DMS 273 treated with DMSO at 0.1 percent for 48 hours (cell line): Measurements from ENCODE around the gene ROBO3.

Source experiments
- DNase-seq: peaks from one replicate; lab custom pipeline; 2025; lab: John Stamatoyannopoulos, UW

The ROBO3 gene, protein sequence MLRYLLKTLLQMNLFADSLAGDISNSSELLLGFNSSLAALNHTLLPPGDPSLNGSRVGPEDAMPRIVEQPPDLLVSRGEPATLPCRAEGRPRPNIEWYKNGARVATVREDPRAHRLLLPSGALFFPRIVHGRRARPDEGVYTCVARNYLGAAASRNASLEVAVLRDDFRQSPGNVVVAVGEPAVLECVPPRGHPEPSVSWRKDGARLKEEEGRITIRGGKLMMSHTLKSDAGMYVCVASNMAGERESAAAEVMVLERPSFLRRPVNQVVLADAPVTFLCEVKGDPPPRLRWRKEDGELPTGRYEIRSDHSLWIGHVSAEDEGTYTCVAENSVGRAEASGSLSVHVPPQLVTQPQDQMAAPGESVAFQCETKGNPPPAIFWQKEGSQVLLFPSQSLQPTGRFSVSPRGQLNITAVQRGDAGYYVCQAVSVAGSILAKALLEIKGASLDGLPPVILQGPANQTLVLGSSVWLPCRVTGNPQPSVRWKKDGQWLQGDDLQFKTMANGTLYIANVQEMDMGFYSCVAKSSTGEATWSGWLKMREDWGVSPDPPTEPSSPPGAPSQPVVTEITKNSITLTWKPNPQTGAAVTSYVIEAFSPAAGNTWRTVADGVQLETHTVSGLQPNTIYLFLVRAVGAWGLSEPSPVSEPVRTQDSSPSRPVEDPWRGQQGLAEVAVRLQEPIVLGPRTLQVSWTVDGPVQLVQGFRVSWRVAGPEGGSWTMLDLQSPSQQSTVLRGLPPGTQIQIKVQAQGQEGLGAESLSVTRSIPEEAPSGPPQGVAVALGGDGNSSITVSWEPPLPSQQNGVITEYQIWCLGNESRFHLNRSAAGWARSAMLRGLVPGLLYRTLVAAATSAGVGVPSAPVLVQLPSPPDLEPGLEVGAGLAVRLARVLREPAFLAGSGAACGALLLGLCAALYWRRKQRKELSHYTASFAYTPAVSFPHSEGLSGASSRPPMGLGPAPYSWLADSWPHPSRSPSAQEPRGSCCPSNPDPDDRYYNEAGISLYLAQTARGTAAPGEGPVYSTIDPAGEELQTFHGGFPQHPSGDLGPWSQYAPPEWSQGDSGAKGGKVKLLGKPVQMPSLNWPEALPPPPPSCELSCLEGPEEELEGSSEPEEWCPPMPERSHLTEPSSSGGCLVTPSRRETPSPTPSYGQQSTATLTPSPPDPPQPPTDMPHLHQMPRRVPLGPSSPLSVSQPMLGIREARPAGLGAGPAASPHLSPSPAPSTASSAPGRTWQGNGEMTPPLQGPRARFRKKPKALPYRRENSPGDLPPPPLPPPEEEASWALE (N-terminal part only)

DNA sequence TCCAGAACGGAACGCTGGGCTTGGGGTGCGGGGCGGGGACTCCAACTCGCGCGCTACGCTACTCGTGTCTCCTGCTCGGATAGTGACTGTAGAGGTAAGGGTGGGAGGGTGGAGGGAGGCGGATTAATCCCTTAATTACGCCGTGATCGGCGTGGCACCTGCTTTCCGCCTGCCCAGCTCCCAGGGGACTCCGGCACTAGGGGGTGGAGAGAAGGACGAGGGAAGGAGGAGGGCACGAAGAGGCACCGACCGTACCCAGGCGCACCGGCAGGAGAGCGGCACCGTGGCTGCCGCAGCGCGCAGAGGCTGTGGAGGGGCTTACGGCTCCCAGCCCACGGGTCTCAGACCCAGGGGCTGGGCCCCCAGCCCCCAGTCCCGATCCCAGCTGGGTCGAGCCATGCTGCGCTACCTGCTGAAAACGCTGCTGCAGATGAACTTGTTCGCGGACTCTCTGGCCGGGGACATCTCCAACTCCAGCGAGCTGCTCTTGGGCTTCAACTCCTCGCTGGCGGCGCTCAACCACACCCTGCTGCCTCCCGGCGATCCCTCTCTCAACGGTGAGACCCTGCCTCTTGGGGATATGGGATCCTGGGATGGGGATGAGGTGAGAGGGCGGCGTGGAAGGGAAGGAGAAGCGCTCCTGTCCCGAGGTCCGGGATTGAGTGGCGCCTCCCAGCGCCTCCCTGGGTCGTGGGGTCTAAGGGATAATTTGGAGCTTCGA, at the start of gene ROBO3:
Gene ROBO3, plus strand, starts transcription at position 252 of the 721 bp plus-strand sequence. Its CDS starts 146 bp downstream, at position 398.
- no peak for DNase-seq

DNA sequence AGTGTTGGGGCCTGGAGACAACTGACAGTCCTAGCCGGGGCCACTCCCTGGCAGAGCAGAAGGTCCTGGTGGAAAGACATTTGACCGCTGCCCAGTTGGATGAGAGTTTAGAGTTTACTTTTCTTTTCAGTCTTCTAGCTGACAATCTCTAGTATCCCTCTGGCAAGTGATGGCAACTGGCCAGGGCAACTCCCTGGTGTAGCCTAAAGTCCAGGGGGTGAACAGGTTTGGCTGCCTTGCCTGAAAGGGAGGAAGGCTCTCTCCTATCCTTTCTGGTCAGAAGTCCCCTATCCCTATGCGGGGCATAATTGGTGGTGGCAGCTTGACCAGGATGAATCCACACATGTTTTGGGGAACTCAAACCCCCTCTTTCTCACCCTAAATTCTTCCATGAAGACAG, 48.2 kb upstream of the ROBO3 start:
- no peak for DNase-seq

DNA sequence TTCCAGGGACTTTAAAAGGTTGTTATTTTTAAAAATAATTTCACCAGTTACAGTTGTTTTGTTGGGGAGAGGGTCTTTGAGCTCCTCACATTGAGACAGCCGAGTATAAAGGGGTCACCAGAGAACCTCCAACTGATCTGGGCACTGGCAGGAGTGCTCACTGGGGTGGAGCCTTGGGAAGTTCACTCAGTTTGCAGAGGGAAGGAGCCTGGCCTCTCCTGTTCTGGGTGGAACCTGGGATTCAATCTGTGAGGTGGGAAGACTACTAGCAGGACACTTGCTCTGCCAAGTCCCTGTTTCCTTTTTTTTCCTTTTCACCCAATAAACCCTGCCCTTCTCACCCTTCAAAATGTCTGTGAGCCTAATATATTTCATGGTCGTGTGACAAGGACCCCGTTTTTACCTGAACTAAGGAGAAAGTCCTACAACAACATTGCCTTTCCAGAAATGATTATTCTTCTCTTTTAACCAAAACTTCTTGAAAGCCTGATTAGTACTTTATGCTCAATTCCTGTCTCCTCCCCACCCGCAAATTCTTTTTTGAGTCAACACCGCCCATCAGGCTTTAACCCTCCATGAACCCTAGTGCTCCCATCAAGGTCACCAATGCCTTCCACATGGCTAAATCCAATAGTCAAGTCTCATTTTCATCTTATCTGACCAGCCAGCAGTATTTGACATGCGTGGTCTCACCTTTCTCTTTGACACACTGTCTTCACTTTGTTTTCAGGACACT, 43.1 kb upstream of the ROBO3 start:
- no peak for DNase-seq

DNA sequence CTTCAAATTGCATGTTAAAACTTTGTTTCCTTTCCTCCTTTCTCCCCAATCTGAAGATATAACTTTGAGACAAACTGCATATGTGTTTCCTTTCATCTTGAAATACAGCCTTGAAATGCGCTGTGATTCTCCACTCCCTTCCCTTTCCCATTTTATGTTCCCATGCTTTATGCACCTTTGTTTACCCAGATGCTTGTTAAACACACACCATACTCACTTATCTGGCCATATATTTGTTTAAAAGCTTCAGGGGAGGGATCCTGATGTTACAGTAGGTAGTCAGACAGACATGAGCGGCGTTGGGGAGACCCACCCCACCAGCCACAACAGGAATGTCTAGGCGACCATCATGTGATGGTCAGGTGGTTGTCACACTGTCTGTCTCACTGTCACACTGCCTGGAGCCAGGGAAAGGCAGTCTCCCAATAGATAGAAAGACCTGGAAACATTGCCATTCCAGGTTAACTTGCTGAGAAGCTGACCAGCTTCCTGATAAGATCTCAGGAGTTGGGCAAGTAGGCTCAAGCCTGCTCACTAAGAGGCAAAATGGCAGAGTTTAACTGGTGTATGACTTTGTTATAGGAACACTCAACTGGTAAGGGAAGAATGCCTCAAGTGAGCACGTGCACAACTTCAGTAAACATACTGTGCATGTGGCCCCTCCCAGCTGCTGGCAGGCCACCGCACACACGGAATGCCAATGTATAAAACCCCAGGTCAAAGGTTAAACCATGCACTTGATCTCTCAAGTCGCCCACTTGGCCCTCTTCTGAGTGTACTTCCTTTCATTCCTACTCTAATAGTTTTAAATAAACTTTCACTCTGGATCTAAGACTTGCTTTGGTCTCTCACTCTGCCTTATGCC, 41.5 kb upstream of the ROBO3 start:
- DNase-seq: no peak

DNA sequence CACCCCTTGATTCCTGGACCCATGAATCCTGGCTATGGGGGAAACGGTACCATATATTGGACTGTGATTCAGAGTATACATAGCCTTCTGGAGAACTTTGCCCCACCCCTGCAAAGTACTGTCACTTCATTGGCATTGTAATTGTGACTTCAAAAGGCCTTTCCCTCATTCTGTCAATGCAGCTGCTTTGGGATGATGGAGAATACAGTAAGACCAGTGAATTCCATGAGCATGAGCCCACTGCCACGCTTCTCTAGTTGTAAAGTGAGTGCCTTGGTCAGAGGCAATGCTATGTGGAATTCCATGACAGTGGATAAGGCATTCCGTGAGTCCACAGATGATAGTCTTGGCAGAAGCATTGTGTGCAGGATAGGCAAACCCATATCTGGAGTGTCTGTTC, 39.4 kb upstream of the ROBO3 start:
- no peak for DNase-seq

DNA sequence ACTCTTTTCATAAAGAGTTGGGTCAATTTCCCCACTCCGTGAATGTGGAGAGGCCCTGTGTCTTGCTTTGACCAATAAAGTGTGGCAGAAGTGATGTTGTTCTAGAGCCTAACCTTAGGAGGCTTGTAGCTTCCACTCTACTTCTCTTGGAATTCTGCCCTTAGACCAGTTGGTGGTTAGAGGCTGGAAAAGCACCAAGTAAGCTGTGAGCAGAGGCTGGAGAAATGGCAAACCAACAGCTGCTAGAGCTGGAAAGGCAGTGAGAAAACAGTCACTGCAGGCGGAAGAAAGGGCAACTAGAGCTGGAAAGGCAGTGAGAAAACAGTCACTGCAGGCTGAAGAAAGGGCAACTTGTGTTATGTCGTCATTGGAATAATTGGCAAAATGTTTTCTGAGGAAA, 35.2 kb upstream of the ROBO3 start:
- peak; percentile 62 for DNase-seq

DNA sequence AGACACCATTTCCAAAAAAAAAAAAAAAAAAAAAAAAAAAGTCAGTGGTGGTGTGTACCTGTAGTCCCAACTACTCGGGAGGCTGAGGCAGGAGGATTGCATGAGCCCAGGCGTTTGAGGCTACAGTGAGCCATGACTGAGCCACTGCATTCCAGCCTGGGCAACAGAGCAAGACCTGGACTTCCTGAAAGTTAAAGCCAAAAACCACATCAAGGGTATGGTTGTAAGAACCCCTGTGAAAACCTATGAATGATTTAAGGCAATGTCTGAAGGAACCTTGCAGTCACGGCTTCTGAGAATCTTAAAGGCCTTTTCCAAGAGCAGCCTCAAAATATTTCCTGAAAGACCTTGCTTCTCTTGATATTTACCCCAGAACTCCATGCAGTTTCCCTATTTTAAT, 34.5 kb upstream of the ROBO3 start:
- no peak for DNase-seq

DNA sequence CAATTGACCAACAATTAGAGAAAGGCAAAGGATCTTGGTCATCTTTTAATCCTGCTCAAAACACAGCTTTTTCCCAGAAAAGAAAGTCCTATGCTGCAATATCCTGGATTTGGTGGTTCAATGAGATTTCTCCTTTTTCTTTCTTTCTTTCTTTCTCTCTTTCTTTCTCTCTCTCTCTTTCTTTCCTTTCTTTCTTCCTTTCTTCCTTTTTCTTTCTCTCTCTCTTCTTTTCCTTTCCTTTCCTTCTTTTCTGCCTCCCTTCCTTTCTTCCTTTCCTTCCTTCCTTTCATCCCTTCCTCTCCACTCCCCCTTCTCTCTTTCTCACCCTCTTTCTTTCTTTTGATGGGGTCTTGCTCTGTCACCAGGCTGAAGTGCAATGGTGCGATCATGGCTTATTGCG, 33.3 kb upstream of the ROBO3 start:
- no peak for DNase-seq

DNA sequence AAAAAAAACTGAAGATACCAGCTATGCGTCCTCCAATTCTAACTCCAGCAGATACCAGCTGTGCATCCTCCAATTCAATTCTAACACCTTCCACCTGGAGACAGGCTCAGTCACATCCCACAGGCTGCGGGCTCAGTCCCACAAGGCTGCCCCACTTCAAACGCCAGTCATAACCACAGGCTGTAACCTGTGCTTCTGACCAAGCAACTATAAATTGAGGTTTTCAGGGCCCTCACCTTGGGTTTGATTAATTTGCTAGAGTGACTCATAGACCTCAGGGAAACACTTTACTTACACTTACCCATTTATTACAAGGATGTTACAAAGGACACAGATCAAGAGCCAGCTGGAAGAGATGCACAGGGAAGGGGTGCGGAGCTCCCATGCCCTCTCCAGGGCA, 32.7 kb upstream of the ROBO3 start:
- no peak for DNase-seq

DNA sequence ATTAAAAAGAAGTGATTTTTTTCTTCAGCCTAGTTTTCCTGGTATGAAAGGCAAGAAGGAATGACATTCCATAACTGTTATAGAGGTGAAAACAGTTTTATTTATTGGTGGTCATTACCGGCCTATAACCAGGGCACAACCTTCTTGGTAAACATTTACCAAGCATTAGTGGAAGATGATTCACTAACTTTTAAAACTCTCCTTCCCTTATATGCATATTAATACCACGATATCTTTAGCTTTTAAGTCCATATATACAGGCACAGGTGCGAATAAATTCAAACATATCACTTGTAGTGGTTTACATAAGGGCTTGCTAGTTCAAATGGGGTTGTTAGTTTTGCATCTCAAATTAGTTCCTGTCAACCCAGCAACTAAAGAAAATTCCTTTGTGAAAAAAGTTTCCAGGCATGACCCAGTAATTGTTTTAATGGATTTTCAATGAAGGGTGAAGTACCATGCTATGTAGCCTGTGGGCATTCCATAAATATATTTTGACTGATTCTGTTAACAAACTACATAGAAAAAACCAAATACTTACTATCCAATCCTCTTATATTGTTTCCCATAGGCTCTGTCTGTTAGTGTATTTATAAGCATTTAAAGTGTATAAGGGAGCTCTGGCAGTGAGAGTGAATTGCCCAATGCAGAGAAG, 30.6 kb upstream of the ROBO3 start:
- no peak for DNase-seq

DNA sequence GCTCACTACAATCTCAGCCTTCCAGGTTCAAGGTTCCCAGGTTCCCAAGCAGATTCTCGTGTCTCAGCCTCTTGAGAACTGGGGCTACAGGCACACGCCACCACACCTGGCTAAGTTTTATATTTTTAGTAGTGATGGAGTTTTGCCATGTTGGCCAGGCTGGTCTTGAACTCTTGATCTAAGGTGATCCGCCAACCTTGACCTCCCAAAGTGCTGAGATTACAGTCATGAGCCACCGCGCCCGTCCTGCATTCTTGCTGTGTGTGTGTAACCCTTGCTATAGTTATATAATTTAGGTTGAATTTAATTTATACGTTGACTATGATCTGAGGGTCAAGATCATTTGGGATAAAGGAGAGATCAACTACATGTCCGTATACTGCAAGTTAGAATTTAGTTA, 29.3 kb upstream of the ROBO3 start:
- DNase-seq: no peak

DNA sequence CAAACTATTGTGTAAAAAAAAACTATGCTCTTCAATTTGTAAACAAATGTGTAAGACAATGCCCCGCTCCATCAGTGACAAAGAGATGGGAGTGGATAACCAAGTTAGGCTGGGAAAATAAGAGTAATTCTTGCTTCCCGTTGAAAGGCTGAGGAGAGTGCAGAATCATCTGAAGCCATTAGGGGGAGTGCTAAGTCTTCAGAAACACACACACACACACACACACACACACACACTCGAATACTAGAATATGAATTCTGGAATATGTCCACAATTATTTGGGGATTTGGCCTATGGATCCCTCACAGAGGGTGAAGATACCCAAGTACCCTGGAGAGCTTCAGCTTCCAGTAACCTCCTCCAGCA, 27.8 kb upstream of the ROBO3 start:
- peak; percentile 77 for DNase-seq

DNA sequence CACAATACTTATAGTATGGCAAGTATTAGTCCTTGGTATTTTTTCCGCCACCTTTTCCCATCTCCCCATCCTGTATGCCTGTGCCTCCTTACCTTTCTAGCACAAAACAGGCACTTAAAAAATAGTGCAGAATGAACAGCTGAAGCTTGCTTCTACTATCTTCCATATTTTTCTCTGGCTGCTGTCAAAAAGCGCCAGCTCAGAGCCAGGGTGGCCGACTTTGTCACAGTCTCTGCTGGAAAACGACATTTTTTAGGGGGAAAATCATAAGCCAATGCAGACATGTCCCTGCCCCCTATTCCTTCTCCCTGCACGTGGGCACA, 26.5 kb upstream of the ROBO3 start:
- DNase-seq: no peak

DNA sequence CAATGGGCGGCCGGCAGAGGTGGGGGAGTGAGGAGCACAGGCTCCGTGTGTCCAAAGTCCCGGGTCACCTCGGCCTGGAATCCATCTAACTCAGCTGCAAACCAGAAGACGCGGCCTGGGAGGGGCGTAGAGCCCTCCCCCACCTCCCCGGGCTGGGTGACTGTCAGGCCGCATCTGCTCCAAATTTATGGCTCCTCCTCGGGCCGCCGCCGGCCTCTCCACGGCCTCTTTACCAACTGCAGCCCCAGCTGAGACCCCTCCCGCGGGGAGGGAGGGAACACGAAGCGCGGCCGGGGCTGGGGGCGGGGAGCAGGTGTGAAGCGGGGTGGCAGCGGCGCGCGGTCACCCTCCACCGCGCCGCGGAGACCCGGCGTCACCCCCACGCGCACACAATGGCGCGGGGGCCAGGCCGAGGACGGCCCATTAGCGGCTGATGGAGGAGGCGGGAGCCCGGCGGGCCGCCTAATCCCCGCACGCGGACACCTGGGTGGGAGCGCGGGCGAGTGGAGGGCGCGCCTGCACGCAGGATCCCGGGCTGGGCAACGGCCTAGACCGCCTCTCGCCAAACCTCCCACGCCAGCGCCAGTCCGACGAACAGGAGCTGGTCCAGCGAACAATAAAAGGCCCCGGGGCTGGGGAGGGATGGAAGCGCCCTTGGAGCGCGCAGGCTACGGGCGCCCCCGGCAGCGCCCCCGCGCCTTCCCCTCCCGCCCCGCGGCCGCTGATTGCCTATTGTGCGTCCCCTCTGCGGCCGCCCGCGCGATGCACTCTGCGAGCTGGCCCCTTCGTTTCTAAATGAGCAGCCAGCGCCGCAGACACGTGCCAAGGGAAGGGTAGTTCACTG, 25.9 kb upstream of the ROBO3 start:
- DNase-seq: no peak

DNA sequence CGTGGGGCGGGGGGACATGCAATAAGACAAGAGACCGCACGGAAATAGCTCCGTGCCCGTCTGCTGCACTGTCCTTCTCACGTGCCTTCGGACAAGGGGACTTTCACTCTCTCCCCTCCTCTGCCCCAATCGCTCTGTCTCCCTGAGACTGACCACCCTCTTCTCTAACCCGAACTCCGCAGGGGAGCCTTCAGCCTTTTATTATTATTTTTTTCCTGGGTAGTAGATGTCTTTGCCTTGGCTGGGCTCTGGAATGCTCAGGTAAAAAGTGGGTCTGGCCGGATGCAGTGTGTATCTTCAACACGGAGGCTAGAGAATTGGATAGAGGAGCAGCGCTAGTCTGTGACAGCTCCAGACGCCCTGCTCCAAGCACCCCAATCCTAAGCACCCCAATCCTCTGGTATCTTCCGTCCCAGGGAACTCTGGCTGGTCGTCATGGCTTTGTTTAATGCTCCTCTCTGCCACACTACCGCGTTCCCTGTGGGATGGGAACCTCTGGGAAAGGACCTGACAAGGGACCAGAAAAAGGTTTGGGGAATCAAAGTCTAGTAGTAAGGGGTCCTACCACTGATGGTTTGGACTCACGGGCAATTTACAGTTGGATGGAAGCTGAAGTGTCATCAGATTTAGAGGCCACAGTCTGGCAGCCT, 25.1 kb upstream of the ROBO3 start:
- no peak for DNase-seq

DNA sequence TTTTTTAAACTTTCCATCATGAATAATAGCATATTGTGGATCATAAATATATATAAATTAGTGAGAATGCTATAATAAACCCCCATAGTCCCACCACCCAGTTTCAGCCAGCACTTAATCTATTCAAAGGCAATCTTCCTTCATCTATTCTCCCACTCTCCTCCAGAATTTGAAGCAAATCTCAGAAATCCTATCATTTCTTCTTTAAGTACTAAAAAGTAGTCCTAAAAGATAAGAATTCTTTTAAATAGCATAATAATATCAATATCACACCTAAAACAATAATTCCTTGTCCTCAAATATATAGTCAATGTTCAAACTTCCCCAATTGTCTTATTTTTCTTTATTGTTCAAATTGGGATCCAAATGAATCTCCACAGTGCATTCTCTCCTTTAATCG, 24.6 kb upstream of the ROBO3 start:
- no peak for DNase-seq

DNA sequence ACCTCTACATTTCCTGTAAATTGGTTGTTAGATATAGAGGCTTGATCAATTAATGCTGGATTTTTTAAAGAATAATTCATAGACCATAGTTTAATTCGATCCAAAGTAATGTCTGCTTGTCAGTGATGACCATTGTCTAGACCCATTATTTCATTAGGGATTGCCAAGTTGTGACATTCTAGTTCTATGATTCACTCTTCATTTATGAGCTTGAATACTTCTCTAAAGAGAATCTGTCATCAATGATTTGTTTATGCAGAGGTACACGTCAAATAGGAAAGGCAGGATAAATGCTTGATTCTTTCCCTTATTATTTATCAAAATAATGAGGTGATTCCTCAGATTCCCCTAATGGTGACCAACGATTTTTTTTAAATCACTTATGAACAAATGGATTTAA, 24.0 kb upstream of the ROBO3 start:
- DNase-seq: no peak

DNA sequence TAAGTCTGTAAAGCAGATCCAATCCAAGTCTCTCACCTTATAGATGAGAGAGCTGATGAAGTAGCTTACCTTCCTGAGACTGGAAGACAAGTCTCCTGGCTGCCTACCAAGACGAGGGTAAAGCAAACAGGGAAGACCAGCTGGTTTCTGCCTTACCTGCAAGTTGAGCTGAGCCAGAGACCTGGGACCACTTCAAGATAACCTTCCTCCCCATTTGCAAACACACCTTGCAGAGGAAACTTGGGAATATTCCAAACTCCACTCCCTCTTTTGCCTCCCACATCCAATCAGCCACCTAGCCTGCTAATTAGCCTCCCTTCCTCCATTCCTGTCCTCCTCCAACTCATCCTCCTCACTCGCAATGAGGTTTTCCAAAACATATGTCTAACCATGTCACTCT, 23.4 kb upstream of the ROBO3 start:
- no peak for DNase-seq
